ENCODE results near the gene INPP4B.

INPP4B gene

DNA sequence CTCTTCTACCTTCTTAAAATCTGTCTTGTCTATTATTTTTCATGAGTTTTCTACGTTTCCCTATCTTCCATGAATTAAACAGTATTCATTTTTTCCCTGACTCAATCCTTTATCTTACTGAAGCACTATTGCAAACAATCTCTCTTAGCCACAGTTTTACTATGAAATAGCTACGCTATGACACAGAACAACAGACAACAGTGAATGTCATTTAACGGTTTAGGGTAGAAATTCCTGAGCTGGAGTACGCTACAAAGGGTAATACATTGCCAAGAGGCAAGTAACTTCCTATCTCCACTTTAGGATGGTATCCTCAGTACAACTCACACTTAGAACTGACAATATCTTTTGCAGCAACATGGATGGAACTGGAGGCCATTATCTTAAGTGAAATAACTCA lies 552.6 kb downstream of the INPP4B start:
- no peak for DNase-seq (ENCODE audit: low read depth in 2 of 2)

DNA sequence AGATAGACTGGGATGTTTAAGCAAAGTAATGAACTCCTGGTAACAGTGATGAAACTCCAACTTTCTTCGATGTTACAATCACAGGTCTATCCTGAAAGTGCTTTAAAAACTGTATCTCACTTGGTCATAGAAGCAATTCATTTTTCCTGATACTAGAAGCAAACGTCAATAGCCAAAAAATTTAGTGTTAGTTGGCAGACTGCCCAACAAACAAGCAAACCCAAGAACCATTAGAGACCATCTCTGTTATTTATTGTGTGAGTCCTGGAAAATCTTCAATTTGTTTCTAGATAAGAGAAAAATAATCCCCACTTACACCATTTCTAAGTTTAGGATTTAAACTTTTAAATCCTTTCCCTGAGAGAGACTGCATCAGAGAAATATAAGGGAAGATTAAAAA lies 553.9 kb downstream of the INPP4B start:
- no peak for DNase-seq (ENCODE audit: low read depth in 2 of 2)

DNA sequence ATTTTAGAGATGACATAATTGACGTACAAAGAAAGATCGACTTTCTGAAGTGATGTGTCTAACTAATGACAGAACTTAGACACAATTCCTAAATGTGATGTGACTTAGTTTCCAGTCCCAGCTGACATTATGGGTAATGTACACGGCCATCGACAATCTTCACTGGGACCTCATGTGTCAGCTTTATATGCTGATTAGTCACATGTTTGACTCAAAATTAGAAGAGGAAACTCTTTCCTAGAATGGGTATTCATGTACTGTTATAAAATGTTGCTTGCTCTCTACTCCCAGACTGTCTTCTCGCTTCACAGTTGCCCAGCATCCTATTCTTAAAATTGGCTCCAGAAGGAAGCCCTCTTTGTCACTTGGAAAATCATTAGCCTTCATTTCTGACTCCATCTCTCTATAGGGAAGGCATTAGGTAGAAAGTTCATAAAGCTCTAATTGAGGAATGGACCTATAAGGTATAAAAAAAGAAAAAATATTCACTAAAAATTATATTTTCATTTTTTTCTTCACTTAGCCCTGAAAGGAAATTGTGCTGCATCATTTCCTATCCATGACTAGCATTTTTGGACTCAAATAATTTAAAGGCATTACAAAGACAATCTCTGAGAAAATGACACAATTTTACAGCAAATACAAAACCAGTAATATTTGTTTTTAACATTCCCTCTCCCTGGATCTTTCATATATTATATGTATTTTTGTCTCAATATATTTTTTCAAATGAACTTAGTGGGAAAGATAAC lies 554.6 kb downstream of the INPP4B start:
- DNase-seq (ENCODE audit: low read depth in 2 of 2) = no peak

DNA sequence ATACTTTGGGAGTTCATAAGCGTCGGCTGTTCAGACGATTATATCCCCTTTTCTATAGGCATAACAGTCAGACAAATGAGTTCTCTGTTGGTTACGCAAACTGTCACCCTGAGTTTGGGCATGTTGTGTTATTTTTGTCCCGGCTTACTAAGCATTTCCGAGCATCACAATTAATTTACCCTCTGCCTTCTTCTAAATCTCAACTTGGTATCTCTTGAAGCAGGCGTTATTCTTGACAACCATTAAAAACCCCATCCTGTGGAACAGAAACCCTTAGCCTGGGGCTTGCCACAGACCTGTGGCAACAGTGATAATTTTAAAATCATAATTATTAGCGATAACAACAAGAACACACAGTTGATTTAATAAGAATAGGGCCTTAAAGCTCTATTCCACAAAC lies 558.7 kb downstream of the INPP4B start:
- DNase-seq (ENCODE audit: low read depth in 2 of 2) = no peak

DNA sequence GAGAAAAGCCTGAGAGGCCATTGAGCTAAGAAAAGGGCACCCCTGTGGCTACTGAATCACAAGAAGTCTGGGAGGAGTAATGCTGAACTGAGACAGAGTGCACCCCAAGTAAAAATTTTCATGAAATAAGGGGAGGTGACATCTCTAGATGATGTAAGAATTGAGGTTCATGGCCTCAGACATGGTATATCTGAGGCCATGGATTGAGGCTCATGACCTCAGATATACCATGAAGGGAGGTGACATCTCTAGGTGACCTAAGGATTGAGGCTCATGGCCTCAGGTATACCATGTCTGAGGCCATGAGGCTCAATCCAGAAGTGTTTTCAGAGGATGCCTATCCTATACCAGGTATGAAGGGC lies 560.9 kb downstream of the INPP4B start:
- DNase-seq (ENCODE audit: low read depth in 2 of 2) = no peak

DNA sequence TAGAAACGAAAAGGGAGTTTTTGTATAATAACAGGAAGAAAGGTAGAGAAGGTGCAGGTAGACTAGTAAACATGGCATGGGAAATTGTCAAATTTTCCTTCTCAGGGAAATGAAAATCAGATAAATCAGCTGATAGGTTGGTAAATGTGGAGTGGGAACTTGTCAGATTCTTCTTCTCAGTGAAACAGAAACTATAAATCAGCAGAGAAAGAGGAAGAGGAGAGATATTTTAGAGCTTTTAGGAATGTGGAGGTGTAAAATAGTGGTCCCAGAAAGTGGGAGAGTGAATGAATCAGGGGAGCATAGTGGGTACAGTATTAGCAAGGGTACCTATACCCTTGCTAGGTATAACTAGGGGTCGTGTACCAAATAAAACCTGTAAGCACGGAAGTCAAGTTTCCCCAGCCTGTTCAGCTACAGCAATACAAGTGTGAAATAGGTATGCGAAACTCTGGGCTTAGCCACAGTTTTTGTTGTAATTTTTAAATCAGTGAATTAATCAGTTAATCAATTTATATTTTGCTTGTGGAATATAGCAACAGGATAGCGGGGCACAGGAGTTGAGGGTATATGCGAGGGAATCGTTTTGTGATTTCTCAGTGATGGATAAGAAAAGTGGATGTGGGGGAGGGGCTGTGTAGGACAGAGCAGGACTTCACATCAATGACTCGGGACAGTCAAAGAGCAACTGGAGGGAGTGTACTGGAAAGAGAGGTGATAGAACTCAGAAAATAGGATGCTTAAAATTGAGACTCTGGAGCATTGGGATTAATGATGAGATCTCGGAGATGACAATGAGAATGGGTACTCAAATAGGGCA lies 561.5 kb downstream of the INPP4B start:
- no peak for DNase-seq (ENCODE audit: low read depth in 2 of 2)

DNA sequence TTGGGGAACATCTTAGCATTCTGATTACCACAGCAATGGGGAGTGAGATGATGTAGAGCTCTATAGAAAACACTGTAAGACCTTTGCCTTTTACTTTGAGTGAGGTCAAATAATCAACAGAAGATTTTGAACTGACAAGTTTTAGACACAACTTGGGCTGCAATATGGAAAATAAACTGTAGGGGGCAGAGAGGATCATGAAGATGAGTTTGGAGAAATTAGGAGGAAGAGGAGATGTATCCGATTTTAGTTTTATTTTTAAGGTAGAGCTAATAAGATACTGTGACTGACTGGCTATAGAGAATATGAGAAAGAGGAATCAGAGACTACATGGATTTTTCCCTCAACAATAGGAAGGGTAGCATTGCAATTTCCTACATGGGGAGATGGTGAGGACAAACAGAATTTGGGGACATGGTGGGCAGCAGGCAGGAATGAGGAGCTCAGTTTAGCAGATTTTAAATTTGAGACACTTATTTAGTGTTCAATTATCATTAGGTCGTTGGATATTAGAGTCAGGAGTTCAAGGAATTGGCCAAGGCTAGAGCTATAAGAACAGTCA lies 563.1 kb downstream of the INPP4B start:
- DNase-seq (ENCODE audit: low read depth in 2 of 2) = no peak

DNA sequence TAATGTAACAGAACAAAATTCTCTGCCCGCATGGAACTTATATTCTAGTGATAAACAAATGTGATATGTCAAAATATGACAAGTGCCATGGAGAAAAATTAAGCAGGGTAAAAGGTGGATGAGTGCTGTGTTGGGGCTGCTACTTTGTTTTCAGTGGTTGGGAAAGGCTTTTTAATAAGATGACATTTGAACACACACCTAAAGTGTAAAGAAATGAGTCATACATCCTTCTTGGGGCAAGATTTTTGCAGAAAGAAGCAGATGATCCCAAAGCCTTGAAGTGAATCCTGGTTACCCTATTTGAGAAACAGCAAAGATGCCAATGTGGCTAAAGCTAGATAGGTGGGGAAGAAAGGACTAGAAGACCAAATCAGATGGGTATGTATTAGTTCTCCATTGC lies 564.1 kb downstream of the INPP4B start:
- DNase-seq (ENCODE audit: low read depth in 2 of 2) = no peak

DNA sequence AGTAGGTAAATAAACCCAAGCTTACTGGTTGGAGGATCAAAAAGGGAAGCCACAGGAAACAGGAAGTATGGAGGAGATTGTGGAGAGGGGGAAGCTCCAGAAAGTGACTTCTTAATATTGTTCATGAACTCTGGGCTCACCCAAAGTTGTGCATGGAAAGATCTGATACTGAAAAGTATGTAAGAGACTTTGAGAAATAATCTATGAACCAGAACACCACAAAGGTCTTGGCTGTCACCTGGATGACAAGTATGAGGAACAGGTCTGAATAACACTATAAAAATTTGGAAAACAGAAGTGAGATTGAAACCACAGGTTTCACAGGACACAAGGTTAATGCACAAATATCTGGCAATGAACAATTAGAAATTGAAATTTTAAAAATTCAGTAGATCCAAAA lies 567.4 kb downstream of the INPP4B start:
- DNase-seq (ENCODE audit: low read depth in 2 of 2) = no peak

DNA sequence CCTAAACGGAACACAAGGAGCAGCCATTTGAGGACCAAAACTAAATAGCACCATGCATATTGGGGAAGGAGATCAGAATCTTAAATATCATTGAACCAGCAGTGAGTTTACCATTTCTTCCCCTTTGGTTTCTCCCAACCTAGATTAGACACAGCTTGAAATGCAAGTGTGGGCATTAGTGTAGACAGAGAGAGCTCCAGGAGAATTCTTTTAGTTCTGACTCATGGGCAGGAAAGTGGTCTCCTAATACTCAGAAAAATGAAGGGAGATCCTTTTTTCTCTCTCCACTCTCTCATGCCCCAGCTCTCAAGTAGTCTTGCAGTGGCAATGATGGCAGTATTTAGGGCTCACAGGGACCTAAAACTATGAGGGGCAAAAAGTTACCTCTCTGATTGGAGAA lies 567.9 kb downstream of the INPP4B start:
- no peak for DNase-seq (ENCODE audit: low read depth in 2 of 2)

DNA sequence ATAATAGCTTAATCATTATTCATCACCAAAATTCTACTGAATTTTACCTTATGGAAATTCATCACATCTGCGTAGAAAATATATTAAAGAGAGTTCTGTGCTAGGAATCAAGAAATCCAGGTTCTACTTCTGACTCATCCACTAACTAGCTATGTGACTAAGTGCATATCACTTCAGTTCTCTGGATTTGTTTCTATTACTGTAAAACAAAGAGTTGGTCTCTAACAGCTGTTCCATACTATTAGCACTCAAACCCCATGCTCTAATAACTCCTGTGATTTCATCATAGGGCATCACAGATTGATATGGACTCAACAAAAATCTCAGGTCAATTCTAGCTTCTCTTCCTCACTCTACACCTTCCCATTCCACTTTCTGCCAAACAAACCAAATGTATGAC lies 572.0 kb downstream of the INPP4B start:
- DNase-seq (ENCODE audit: low read depth in 2 of 2) = no peak

DNA sequence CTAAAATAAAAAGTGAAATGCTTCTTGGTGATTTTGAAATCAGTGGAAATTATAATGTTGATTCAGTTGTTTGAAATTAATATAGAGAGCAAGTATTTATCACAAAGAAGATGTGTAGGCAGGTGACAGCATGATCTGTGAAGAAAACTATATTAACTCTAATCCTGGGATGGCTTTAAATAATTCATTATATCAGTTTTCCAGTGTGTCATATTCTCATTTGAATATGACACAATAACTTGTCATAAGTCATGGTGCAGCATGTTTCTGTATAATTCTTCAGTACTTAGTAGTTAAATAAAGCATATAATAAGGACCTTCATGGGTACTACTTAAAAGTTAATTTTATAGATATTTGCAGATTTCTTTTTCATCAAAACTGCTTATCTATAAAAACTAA lies 573.6 kb downstream of the INPP4B start:
- DNase-seq (ENCODE audit: low read depth in 2 of 2) = no peak

DNA sequence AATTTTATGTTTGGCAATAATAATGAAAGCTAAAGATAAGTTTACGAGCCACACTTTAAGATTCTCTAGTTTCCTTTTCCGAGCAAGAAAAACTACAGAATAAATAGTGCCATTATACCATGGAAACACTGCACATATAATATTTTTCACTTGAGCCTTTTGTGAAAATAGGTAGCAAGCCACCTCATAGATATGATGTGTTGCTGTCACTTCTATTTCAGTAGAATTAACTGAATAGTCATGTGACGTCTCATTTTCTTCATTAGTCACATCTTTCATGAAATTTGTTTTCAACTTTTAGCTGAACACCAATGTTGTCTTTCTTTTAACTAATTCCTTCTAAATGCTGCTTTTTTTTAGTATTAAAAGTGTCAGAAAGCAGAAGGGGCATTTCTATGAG lies 574.3 kb downstream of the INPP4B start:
- no peak for DNase-seq (ENCODE audit: low read depth in 2 of 2)

DNA sequence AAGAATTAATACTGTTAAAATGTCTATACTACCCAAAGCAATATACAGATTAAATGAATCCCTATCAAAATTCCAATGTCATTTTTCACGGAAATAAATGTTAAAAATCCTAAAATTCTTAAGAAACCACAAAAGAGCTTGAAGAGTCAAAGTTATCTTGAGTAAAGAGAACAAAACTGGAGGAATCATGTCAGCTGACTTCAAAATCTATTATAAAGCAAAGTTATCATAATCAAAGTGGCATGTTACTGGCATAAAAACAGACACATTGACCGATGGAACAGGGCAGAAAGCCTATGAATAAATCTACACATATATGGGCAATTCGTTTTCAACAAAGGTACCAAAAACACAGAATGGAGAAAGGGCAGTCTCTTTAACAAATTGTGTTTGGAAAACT lies 579.0 kb downstream of the INPP4B start:
- DNase-seq (ENCODE audit: low read depth in 2 of 2) = no peak

DNA sequence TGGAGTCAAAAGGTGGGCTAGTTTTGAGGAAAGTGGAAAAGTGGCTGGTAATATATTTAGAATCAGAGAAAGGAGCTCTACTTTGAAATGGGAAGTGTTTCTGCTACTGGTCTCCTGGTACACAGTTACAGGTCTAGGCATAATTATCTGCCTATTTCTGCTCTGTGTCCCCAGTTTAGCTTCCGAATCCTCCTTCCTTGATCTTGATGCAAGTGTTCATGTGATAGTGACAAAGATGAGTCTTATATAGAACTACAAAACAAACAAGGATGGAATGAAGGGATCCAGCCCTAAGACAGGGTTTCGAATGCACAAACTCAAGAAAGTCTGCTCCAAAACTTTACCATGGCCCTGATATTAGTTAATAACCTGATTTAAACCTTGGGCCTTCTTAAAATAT lies 580.2 kb downstream of the INPP4B start:
- DNase-seq (ENCODE audit: low read depth in 2 of 2) = no peak

DNA sequence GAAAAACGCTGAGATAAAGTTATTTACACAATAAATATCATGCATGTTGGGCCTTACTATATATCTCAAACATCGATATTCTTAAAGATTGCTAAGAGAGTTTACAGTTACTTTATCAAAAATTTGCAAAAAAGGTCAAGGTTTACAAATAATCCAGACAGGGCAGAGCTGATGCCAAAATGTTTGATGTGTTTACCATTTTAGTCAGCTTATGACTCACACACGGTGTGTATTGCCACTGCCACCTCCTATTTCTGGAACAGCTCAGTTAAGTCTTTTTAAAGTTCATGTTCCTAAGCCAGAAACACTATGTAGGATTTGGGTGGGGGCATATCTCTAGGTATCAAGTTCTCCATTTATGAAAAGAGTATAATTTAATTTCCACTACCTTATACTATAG lies 580.6 kb downstream of the INPP4B start:
- DNase-seq (ENCODE audit: low read depth in 2 of 2) = no peak

DNA sequence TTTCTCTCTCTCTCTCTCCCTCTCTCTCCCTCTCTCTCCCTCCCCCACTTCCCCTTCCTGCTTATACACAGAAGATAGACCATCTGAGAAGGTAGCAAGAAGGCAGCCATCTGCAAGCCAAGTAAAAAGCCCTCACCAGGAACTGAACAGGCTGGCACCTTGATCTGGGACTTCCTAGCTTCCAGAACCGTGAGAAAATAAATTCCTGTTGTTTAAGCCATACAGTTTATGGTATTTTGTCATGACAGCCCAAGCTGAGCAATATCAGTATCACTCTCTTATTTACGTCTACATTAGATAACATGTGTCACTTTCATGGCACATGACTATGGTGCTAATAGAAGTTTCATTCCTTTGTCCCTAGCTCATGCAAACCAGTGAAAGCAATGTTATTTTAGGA lies 581.1 kb downstream of the INPP4B start:
- no peak for DNase-seq (ENCODE audit: low read depth in 2 of 2)

DNA sequence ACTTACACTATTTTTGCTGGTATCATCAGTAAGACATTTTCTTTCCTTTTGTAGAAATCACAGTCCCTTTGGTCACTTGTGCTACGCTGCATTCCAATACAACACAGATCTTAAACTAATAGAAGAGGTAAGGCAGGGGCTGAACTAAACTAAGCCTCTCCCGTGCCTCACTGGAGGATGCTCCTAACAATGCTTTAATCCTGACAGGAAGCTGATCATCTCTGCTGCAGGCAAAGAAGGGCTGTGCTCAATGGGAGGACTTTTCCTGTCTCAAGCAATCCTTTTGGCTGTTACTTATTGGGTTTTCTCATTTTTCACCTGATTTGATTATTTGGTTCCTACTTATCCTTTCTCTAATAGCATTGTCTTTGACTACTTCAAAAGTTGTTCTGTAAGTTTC lies 583.1 kb downstream of the INPP4B start:
- DNase-seq (ENCODE audit: low read depth in 2 of 2) = no peak

DNA sequence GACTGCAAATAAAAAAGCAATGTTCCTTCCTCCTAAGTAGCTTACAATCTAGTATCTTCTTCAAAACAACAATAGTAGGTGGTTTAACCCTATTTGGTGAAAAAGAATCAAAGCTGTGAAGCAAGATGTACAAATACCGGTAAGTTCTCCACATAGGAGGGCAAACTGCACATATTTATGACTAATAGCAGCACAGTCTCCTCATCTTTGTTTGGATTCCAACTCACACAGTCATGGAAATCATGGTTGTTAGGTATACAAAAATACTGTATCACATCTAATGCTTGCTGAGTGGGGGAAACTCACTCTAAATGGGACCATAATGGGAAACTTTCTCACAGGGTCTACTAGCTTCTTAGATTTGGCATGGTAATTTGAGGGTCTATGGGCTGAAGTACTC lies 597.2 kb downstream of the INPP4B start:
- DNase-seq (ENCODE audit: low read depth in 2 of 2) = no peak

DNA sequence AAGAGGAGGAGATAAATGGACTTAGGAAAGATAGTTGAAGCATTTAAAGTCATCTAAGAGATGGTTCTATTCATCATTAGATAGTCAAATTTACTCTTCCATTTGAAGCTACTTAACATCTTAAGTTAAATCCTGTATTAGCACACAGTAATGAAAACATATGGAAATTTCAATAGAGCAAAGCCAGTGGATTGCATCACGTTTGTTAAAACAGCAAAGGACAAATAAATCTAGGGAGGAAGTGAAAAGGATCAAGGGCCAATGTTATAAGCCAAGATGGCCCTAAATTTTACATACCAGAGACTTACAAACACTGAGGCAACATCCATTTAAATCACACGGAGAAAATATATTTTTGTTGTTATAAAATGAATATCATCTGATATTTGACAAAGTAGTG lies 602.8 kb downstream of the INPP4B start:
- DNase-seq (ENCODE audit: low read depth in 2 of 2) = no peak

DNA sequence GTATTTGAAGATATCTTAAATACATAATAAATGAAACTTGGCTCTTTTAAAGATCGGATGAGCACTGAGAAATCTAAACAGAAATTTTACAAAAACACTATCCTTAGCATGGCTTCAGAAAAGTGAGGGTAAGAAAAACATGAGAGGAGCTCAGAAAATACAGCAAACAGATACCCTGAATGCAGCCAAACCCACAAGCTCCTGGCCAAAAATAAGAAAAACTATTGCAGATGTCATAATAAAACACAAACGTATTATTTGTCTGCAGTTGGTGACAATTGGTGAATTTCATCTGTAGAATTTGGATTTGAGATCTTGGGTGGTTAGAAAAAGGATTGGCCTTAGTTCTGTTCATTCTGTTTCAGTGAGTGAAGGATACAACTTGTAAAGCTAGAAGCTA lies 603.9 kb downstream of the INPP4B start:
- DNase-seq (ENCODE audit: low read depth in 2 of 2) = no peak

DNA sequence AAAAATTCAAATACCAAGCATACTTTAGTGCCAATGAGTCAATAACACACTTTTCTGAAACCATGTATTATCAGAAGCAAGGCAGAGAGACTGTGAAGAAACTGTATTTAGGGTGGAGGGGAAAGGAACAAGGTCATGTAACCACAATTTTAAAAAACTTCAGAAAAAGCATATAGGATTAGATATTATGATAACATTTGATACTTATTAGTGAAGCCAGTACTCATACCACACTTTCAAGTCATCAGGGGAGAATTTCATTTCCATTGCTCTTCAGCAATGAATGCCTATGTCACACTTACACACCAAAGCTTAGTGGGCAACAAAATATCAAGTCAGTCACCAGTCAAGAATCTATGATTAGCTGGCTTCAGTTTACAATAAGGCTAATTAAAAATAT lies 607.5 kb downstream of the INPP4B start:
- DNase-seq (ENCODE audit: low read depth in 2 of 2) = no peak

DNA sequence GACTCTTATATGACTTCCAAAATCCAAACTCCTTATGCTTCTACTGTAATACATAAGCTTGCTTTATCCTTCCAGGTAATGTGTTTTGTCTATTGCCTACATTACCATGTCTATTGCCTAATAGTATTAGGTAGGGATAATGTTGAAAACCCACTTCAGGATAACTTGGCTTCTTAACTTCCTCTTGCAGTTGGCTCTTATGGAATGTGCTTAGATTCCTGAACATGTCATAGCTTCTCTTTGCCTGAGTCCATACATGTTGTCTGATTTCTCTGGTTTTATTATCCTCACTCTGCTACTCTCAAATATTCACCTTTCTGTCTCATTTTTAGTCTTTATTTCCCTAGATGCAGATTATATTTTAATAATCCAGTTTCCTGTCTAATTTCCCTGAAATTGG lies 609.8 kb downstream of the INPP4B start:
- no peak for DNase-seq (ENCODE audit: low read depth in 2 of 2)

All from stimulated activated CD8-positive, alpha-beta memory T cell treated with anti-CD3 and anti-CD28 coated beads, Interleukin-2, amount 100 ng/mL, for 1 hour (primary cell).